Common myeloid progenitor, CD34-positive (primary cell): ENCODE results near the gene ATP2B2.

Experiments used
- CTCF ChIA-PET: fragments of 350-600 bp; sonication (Branson Sonifier 250); formaldehyde crosslinking; loops from one replicate; lab custom pipeline; 2021; ENCODE audit warnings: antibody characterized with exemption; lab: Charles Lee
- POLR2A ChIA-PET: fragments of 350-600 bp; sonication (Branson Sonifier 250); formaldehyde crosslinking; loops from one replicate; lab custom pipeline; 2021; ENCODE audit warnings: antibody characterized with exemption; lab: Charles Lee
- DNase-seq, 3 donors: peaks; one replicate each; pipeline versions ENCODE4 v3.0.0 to v3.0.0-alpha.2; 2013
- H3K27ac ChIP-seq, 2 experiments: 1 replicate in 1 of 2; 2 replicates in 1 of 2; pipeline ENCODE4 v1.7.0; 2013; ENCODE audit warnings: inconsistent platforms in 2 of 2, low read length in 2 of 2, mild to moderate bottlenecking in 2 of 2, low read depth in 1 of 2, moderate library complexity in 1 of 2; ENCODE audit not compliant: severe bottlenecking in 2 of 2, insufficient read depth in 1 of 2, poor library complexity in 1 of 2
- H3K27me3 ChIP-seq, 5 experiments: replicated peaks in 2 of 5; 1 replicate in 3 of 5; 2 replicates in 2 of 5; pipeline versions ENCODE4 v1.6.1 to v1.7.0; 2013; ENCODE audit warnings: low read length in 4 of 5, mild to moderate bottlenecking in 2 of 5, moderate library complexity in 2 of 5, inconsistent platforms in 1 of 5; ENCODE audit not compliant: insufficient read depth in 5 of 5, control insufficient read depth in 4 of 5
- H3K36me3 ChIP-seq, 4 experiments: 1 replicate in 2 of 4; 2 replicates in 2 of 4; pipeline versions ENCODE4 v1.6.1 to v1.7.0; 2013; ENCODE audit warnings: low read length in 3 of 4, control low read depth in 1 of 4, mild to moderate bottlenecking in 1 of 4; ENCODE audit not compliant: control insufficient read depth in 4 of 4, insufficient read depth in 4 of 4
- H3K4me1 ChIP-seq, 4 experiments: 1 replicate in 3 of 4; 2 replicates in 1 of 4; pipeline versions ENCODE4 v1.6.1 to v1.7.1; 2013; ENCODE audit warnings: low read length in 3 of 4, mild to moderate bottlenecking in 3 of 4, control low read depth in 1 of 4, inconsistent platforms in 1 of 4, moderate library complexity in 1 of 4; ENCODE audit not compliant: control insufficient read depth in 4 of 4, insufficient read depth in 4 of 4; ENCODE audit errors: control extremely low read depth in 1 of 4
- H3K4me3 ChIP-seq, 7 experiments: 1 replicate in 4 of 7; 2 replicates in 3 of 7; pipeline versions ENCODE4 v1.5.1 to v1.7.0; 2013; ENCODE audit warnings: mild to moderate bottlenecking in 7 of 7, low read length in 6 of 7, moderate library complexity in 6 of 7, inconsistent platforms in 2 of 7, low read depth in 2 of 7, control low read depth in 1 of 7; ENCODE audit not compliant: insufficient read depth in 4 of 7, control insufficient read depth in 1 of 7; ENCODE audit errors: extremely low read depth in 1 of 7
- H3K9me3 ChIP-seq, 5 experiments: 1 replicate in 4 of 5; 2 replicates in 1 of 5; pipeline versions ENCODE4 v1.6.1 to v1.7.1; 2013; ENCODE audit warnings: low read length in 4 of 5, mild to moderate bottlenecking in 2 of 5, inconsistent platforms in 1 of 5, low read depth in 1 of 5, moderate library complexity in 1 of 5; ENCODE audit not compliant: control insufficient read depth in 4 of 5, insufficient read depth in 2 of 5; ENCODE audit errors: control extremely low read depth in 1 of 5
- whole genome bisulfite sequencing: methylation state at CpG from one replicate; pipeline ENCODE4 v1.1.5; 2013; ENCODE audit not compliant: insufficient coverage; 5-methylcytosine and 5-hydroxymethylcytosine counted together

The ATP2B2 gene

DNA sequence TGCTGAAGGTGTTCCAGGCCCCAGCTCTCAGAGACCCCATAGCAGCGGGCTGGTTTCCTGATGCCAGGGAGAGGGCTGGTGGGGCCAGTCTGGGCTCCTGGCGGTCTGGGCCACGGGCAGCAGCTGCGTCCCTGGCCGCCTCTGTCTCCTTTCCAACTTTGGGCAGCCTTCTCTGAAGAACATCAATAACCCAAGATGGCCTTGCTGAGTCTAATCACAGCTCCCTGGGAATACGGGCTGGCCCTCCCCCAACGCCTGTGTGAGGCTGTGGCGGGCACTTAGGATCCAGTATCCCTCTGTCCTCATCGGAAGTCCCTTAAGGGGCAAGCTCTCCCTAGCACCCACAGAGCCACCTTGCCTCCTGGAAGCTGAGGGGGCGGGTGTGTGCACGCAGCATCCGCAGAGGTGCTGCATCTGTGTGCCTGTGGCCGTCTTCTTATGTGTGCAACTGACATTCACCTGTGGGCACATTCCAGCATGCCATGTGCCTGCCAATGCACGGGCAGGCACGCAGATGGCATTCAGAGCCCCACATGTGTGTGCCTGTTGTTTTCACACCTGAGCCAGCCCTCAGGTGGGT, 2.1 kb downstream of the ATP2B2 start:
- DNase-seq: no peak
- no peak overlapping the region for H3K27ac ChIP-seq
- ChIA-PET POLR2A (no interaction called here), CTCF (no interaction called here)
- H3K4me1 ChIP-seq: peaks cover 0 to 9% (median 4%) of the 10 kb centered on the region in 4 experiments
- H3K9me3 ChIP-seq: no peaks in the 10 kb centered on the region
- H3K4me3 ChIP-seq: no peak overlapping the region
- whole genome bisulfite sequencing: 94% methylated on average over 15 of the region's 15 CpGs
- peaks cover 0 to 44% (median 20%) of the 10 kb centered on the region in 5 experiments for H3K27me3 ChIP-seq
- H3K36me3 ChIP-seq: no peaks in the 10 kb centered on the region

DNA sequence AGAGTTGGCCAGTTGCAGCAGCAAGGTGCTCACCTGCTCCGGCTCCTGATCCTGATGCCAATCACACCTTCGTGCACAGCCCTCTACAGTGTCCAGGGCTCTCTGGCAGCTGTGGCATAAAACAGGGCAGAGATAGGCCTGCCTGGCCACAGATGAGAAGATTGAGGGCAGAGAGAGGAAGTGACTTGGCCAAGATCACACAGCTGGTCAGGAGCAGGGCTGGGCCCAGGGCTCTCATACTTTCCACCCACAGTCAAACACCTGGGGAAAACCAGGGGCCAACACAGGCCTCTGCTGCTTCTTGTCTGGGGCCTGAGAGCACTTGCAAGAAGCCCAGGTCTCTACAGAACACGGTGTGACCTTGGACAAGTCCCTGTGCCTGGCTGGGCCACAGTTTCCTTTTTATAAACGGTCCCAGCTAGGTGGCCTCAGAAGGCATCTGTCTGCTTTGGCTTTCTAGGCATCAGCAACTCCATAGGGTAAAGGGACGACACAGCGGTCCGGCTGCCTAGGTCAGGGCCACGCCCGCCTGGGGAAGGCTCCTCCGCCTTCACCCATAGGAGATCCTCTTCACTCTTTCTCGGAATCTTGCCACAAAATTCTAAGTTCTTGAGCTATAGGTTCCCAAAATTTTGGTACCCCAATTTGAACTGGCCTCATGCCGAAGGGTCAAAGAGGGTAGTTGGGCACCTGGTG, 3.1 kb downstream of the ATP2B2 start:
- CTCF ChIA-PET: no interaction called here

DNA sequence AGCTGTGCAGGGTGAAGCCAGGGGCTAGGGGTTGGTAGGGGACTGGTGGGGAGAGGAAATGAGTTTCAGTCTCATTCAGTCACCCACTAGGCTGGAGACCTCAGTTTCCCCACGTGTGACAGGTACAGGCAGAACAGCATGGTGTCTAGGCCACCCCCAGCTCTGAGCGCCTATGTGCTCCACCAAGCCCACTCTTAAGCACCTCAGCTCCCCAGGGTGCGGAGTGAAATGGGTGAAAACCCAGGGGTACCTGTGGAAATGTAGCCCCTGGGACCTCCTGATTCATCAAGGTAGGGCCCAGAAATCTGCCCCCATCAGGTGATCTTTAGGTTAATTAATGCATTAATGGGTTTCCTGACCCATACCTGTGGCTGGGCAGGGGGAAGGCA, 3.7 kb downstream of the ATP2B2 start:
- DNase-seq: no peak
- Histone ChIP-seq H3K4me3 (no peak overlapping the region), H3K4me1 (peaks cover 0 to 9% (median 4%) of the 10 kb centered on the region in 4 experiments), H3K27me3 (peaks cover 0 to 37% (median 19%) of the 10 kb centered on the region in 5 experiments), H3K27ac (no peak overlapping the region), H3K9me3 (no peaks in the 10 kb centered on the region), H3K36me3 (no peaks in the 10 kb centered on the region)
- POLR2A ChIA-PET: no interaction called here
- CTCF ChIA-PET: interaction anchor here (0.7 kb wide), 1 partner anchor 50 kb away, joined by 3 read pairs; no protein-coding TSS in a partner anchor
- 83% methylated on average over 3 of the region's 3 CpGs for WGBS

More for the DNA sequence above, 3.1 kb downstream of the ATP2B2 start:
- WGBS: 97% methylated on average over 10 of the region's 12 CpGs
- no peak overlapping the region for H3K4me3 ChIP-seq
- H3K4me1 ChIP-seq: peaks cover 0 to 9% (median 4%) of the 10 kb centered on the region in 4 experiments
- H3K27me3 ChIP-seq: peaks cover 0 to 43% (median 19%) of the 10 kb centered on the region in 5 experiments
- POLR2A ChIA-PET: no interaction called here
- no peak for DNase-seq
- no peak overlapping the region for H3K27ac ChIP-seq
- no peaks in the 10 kb centered on the region for H3K36me3 ChIP-seq
- no peaks in the 10 kb centered on the region for H3K9me3 ChIP-seq

DNA sequence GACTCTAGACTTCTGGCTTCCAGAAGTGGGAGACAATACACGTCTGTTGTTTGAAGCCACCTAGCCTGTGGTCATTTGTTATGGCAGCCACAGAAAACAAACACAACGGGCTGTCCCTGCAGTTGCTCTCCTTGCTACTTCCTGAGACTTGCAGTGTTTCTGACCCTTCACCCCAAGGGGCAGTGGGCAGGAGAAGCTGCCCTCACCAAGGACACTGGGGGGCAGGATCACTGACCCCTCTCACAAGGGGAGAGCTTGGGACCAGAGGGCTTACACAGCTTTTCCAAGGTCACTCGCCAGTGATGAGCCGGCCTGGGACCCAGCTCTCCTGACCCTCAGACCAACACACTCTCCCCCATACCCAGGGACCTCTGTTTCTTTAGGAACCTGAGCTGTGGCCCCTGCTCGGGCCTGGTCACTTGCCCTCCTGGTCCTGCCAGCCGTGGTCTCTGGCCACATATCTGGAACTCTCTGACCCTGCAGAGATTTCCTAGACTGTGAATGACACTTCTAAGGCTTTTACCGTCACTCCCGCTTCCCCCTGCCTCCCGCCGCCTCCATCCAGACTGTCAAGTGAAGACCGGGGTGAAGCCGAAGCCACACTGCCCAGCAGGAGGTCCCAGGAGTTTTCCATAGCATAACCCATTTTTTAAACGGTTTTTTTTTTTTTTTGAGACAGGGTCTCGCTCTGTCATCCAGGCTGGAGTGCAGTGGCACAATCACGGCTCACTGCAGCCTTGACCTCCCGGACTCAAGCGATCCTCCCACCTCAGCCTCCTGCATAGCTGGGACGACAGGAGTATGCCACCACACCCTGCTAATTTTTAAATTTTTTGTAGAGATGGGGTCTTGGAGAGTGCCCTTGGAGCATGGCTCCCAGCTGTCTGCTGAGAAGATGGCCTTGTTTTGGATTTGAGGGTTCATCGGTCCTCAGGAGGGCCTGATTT, 4.4 kb downstream of the ATP2B2 start:
- Histone ChIP-seq H3K27me3 (peaks cover 0 to 30% (median 15%) of the 10 kb centered on the region in 5 experiments), H3K4me1 (peaks cover 0 to 9% (median 4%) of the 10 kb centered on the region in 4 experiments), H3K27ac (no peak overlapping the region), H3K36me3 (no peaks in the 10 kb centered on the region), H3K9me3 (no peaks in the 10 kb centered on the region), H3K4me3 (no peak overlapping the region)
- ChIA-PET CTCF (interaction anchor here (0.7 to 1.4 kb wide), 2 partner anchors 12 to 51 kb away, joined by 3 read pairs; no protein-coding TSS in a partner anchor), POLR2A (no interaction called here)
- WGBS: 84% methylated on average over 12 of the region's 19 CpGs
- DNase-seq: no peak

DNA sequence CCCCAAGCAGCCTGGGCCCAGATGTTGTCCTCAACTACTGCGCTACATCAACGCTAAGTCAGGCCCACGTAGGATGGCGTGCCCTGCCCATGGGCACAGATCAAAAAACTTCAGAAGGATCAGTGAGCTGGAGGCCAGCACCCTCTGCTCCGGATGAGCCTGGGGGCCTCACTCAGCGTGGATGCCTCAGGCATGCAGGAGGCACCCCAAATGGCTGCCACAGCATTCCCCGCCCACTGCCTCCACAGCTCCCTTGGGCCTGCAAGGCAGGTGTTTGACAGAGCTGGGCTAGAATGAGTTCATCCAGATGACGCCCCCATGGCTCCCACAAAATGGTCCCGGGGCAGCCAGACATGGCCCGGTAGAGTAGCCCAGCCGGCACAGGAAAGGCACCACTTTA, 7.1 kb downstream of the ATP2B2 start:
- no peak overlapping the region for H3K27ac ChIP-seq
- CTCF ChIA-PET: no interaction called here
- 95% methylated on average over 11 of the region's 11 CpGs for WGBS

DNA sequence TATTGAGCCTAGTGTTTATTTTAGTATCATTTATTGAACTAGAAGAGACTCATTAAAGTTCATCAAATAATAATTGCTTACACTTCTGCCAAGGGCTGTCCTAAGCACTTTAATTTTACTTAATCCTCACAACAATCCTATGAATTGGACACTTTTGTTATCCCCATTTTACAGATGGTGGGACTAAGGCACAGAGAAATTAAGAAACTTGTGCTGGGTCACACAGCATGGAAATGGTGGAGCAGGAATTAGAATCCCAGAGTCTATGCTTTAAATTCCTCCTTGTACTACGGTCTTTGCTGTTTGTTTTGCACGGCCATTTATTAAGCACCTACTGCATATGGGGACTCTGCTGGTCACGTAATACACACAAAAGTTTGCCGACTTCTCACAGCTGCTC, 7.9 kb downstream of the ATP2B2 start:
- no peak overlapping the region for H3K27ac ChIP-seq
- no peak for DNase-seq
- 94% methylated on average over 4 of the region's 4 CpGs for WGBS
- POLR2A ChIA-PET: no interaction called here
- H3K4me1 ChIP-seq: no peaks in the 10 kb centered on the region
- H3K27me3 ChIP-seq: peaks cover 0 to 4% (median 0%) of the 10 kb centered on the region in 5 experiments
- no peak overlapping the region for H3K4me3 ChIP-seq
- H3K36me3 ChIP-seq: no peaks in the 10 kb centered on the region
- no peaks in the 10 kb centered on the region for H3K9me3 ChIP-seq
- CTCF ChIA-PET: no interaction called here

More for the DNA sequence above, 7.1 kb downstream of the ATP2B2 start:
- POLR2A ChIA-PET: no interaction called here
- no peak for DNase-seq
- no peak overlapping the region for H3K4me3 ChIP-seq
- no peaks in the 10 kb centered on the region for H3K4me1 ChIP-seq
- peaks cover 0 to 6% (median 5%) of the 10 kb centered on the region in 5 experiments for H3K27me3 ChIP-seq
- no peaks in the 10 kb centered on the region for H3K36me3 ChIP-seq
- H3K9me3 ChIP-seq: no peaks in the 10 kb centered on the region
